ACC112 (cell line): Measurements from ENCODE around the gene ZBTB1.

Experiments used
- H2AFZ ChIP-seq: fragments of 200-600 bp; sonication (generic); one replicate; pipeline ENCODE4 v1.6.0; 2017; ENCODE audit warnings: antibody characterized with exemption, low read length; ENCODE audit not compliant: unreplicated experiment
- H3K27ac ChIP-seq: fragments of 200-600 bp; sonication (generic); 2 replicates; pipeline ENCODE4 v1.5.1; 2014; ENCODE audit warnings: low read depth, mild to moderate bottlenecking, antibody characterized with exemption, low read length, moderate library complexity
- H3K27me3 ChIP-seq: fragments of 200-600 bp; sonication (generic); 2 replicates; pipeline ENCODE4 v1.6.1; 2014; ENCODE audit warnings: mild to moderate bottlenecking, antibody characterized with exemption, low read length, moderate library complexity, mixed read lengths; ENCODE audit not compliant: insufficient read depth
- H3K36me3 ChIP-seq: fragments of 200-600 bp; sonication (generic); 2 replicates; pipeline ENCODE4 v1.6.1; 2016; ENCODE audit warnings: mild to moderate bottlenecking, antibody characterized with exemption, low read length, moderate library complexity, mixed read lengths; ENCODE audit not compliant: insufficient read depth
- H3K4me1 ChIP-seq: fragments of 200-600 bp; sonication (generic); one replicate; pipeline ENCODE4 v1.6.1; 2016; ENCODE audit warnings: low read length, mixed read lengths; ENCODE audit not compliant: insufficient read depth, unreplicated experiment, control insufficient read depth
- H3K4me3 ChIP-seq: fragments of 200-600 bp; sonication (generic); 2 replicates; pipeline ENCODE4 v1.5.1; 2014; ENCODE audit warnings: mild to moderate bottlenecking, low read depth, low read length
- H3K79me2 ChIP-seq: fragments of 200-600 bp; sonication (generic); one replicate; pipeline ENCODE4 v1.6.0; 2016; ENCODE audit warnings: low read length; ENCODE audit not compliant: control insufficient read depth, unreplicated experiment, insufficient read depth

ZBTB1 gene

GRCh38 chr14:64467566-64467965, 37.0 kb upstream of the ZBTB1 start:
- Histone ChIP-seq H3K79me2 (no peaks in the 10 kb centered on the region), H3K27ac (no peak overlapping the region), H3K36me3 (no peaks in the 10 kb centered on the region), H3K27me3 (no peaks in the 10 kb centered on the region), H3K4me1 (peaks cover 6% of the 10 kb centered on the region), H2AFZ (no peak overlapping the region), H3K4me3 (no peak overlapping the region)

- no peak overlapping the region for H3K27ac ChIP-seq
- H3K79me2 ChIP-seq, result no peaks in the 10 kb centered on the region
- no peaks in the 10 kb centered on the region for H3K36me3 ChIP-seq
- H3K4me3 ChIP-seq, result no peak overlapping the region
- no peak overlapping the region for H2AFZ ChIP-seq
- H3K4me1 ChIP-seq, result peaks cover 6% of the 10 kb centered on the region
- H3K27me3 ChIP-seq, result no peaks in the 10 kb centered on the region
Observed at GRCh38 chr14:64468451-64468850, 36.1 kb upstream of the ZBTB1 start.

- Histone ChIP-seq H3K27me3 (no peaks in the 10 kb centered on the region), H3K27ac (no peak overlapping the region)
Observed at GRCh38 chr14:64474041-64474440, 30.5 kb upstream of the ZBTB1 start.

GRCh38 chr14:64474698-64475097, 29.9 kb upstream of the ZBTB1 start:
- no peak overlapping the region for H2AFZ ChIP-seq
- no peak overlapping the region for H3K4me3 ChIP-seq
- H3K36me3 ChIP-seq, result no peaks in the 10 kb centered on the region
- no peaks in the 10 kb centered on the region for H3K4me1 ChIP-seq
- no peaks in the 10 kb centered on the region for H3K79me2 ChIP-seq
- H3K27me3 ChIP-seq, result no peaks in the 10 kb centered on the region
- H3K27ac ChIP-seq, result no peak overlapping the region

More at GRCh38 chr14:64474041-64474440, 30.5 kb upstream of the ZBTB1 start:
- H3K79me2 ChIP-seq, result no peaks in the 10 kb centered on the region
- no peak overlapping the region for H2AFZ ChIP-seq
- no peaks in the 10 kb centered on the region for H3K4me1 ChIP-seq
- no peaks in the 10 kb centered on the region for H3K36me3 ChIP-seq
- no peak overlapping the region for H3K4me3 ChIP-seq

- Histone ChIP-seq H3K36me3 (no peaks in the 10 kb centered on the region), H3K4me1 (no peaks in the 10 kb centered on the region), H3K27ac (no peak overlapping the region), H3K4me3 (no peak overlapping the region), H3K27me3 (no peaks in the 10 kb centered on the region), H2AFZ (no peak overlapping the region), H3K79me2 (no peaks in the 10 kb centered on the region)
Observed at GRCh38 chr14:64475585-64476273, 28.8 kb upstream of the ZBTB1 start.

GRCh38 chr14:64476438-64476837, 28.1 kb upstream of the ZBTB1 start:
- no peaks in the 10 kb centered on the region for H3K79me2 ChIP-seq
- no peaks in the 10 kb centered on the region for H3K27me3 ChIP-seq
- no peak overlapping the region for H2AFZ ChIP-seq
- H3K27ac ChIP-seq, result no peak overlapping the region
- no peaks in the 10 kb centered on the region for H3K4me1 ChIP-seq
- H3K36me3 ChIP-seq, result no peaks in the 10 kb centered on the region
- H3K4me3 ChIP-seq, result no peak overlapping the region

- no peaks in the 10 kb centered on the region for H3K36me3 ChIP-seq
- H3K27ac ChIP-seq, result no peak overlapping the region
- no peaks in the 10 kb centered on the region for H3K27me3 ChIP-seq
- H3K4me3 ChIP-seq, result no peak overlapping the region
- no peaks in the 10 kb centered on the region for H3K4me1 ChIP-seq
- H3K79me2 ChIP-seq, result no peaks in the 10 kb centered on the region
- no peak overlapping the region for H2AFZ ChIP-seq
Observed at GRCh38 chr14:64478634-64479250, 25.8 kb upstream of the ZBTB1 start.

GRCh38 chr14:64488590-64489099, 15.9 kb upstream of the ZBTB1 start:
- Histone ChIP-seq H3K4me3 (no peak overlapping the region), H3K27me3 (no peaks in the 10 kb centered on the region), H3K79me2 (peaks cover 11% of the 10 kb centered on the region), H3K27ac (no peak overlapping the region), H3K36me3 (peaks cover 39% of the 10 kb centered on the region), H2AFZ (no peak overlapping the region), H3K4me1 (no peaks in the 10 kb centered on the region)

- H3K4me3 ChIP-seq, result no peak overlapping the region
- peaks cover 30% of the 10 kb centered on the region for H3K36me3 ChIP-seq
- H3K27ac ChIP-seq, result no peak overlapping the region
- H3K4me1 ChIP-seq, result no peaks in the 10 kb centered on the region
- no peaks in the 10 kb centered on the region for H3K27me3 ChIP-seq
- no peak overlapping the region for H2AFZ ChIP-seq
- H3K79me2 ChIP-seq, result peaks cover 15% of the 10 kb centered on the region
Observed at GRCh38 chr14:64491637-64492036, 12.9 kb upstream of the ZBTB1 start.

- H3K27me3 ChIP-seq, result no peaks in the 10 kb centered on the region
- H2AFZ ChIP-seq, result no peak overlapping the region
- peaks cover 21% of the 10 kb centered on the region for H3K79me2 ChIP-seq
- H3K27ac ChIP-seq, result no peak overlapping the region
- H3K36me3 ChIP-seq, result peaks cover 16% of the 10 kb centered on the region; the same call in 1 of the 2 replicates
- H3K4me3 ChIP-seq, result no peak overlapping the region
- no peaks in the 10 kb centered on the region for H3K4me1 ChIP-seq
Observed at GRCh38 chr14:64493455-64493854, 11.1 kb upstream of the ZBTB1 start.

GRCh38 chr14:64495252-64495651, 9.3 kb upstream of the ZBTB1 start:
- Histone ChIP-seq H2AFZ (no peak overlapping the region), H3K4me1 (peaks cover 8% of the 10 kb centered on the region), H3K36me3 (peaks cover 14% of the 10 kb centered on the region; the same call in 1 of the 2 replicates), H3K4me3 (no peak overlapping the region), H3K27ac (no peak overlapping the region), H3K27me3 (no peaks in the 10 kb centered on the region), H3K79me2 (peaks cover 36% of the 10 kb centered on the region)
